Neuron (in vitro differentiated cells): ENCODE data around the gene ETV6.
"Not testable (repeated sequence)": the region's sequence is repeated elsewhere in the genome, so short reads cannot be mapped to it uniquely, and the experiment has no call there.

ENCODE experiments used
- H2AFZ ChIP-seq: one replicate; pipeline ENCODE4 v1.6.1; 2013; ENCODE audit warnings: low read depth, mild to moderate bottlenecking, inconsistent platforms, low read length, moderate library complexity
- H3K27me3 ChIP-seq: one replicate; pipeline ENCODE4 v1.6.1; 2013; ENCODE audit warnings: low read length; ENCODE audit not compliant: insufficient read depth
- H3K36me3 ChIP-seq: one replicate; pipeline ENCODE4 v1.6.1; 2013; ENCODE audit warnings: low read length; ENCODE audit not compliant: insufficient read depth
- H3K4me1 ChIP-seq: one replicate; pipeline ENCODE4 v1.6.1; 2013; ENCODE audit warnings: low read length; ENCODE audit not compliant: insufficient read depth
- H3K4me3 ChIP-seq: 2 replicates; pipeline ENCODE4 v1.5.1; 2013; ENCODE audit warnings: mild to moderate bottlenecking, low read length, moderate library complexity
- H3K9me3 ChIP-seq: one replicate; pipeline ENCODE4 v1.6.1; 2013; ENCODE audit warnings: low read length

ETV6 gene

GRCh38 chr12:11649413-11650285, at the start of gene ETV6:
Gene ETV6, plus strand, starts transcription at chr12:11649674. Its CDS starts 454 bp downstream, at chr12:11650128.
- Histone ChIP-seq H3K4me3 (peak within 1 kb of the TSS; percentile 80), H3K9me3 (no peaks in the 10 kb centered on the region), H3K4me1 (peaks cover 23% of the 10 kb centered on the region), H2AFZ (peak within 1 kb of the TSS; percentile 80), H3K36me3 (no peaks in the 10 kb centered on the region), H3K27me3 (no peaks in the 10 kb centered on the region)

DNA sequence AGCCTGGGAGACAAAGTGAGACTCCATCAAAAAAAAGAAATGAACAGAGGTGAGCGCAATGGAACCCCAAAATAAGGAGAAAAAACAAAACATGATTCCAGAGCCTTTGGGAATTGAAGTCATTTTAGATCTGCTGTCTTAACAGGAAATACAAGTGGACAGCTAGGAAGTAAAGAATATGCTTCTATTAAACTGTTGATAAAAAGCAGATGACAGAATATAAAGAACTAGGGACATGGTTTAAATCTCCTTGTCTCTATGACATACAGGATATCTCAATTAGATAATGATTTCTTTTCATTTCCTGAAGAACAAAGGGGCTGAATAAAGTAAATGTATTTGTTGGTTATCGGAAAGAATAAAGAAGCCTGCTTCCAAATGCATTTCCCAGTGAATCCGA, 49.3 kb upstream of the ETV6 start:
- no peak overlapping the region for H2AFZ ChIP-seq

GRCh38 chr12:11601647-11602046, 47.8 kb upstream of the ETV6 start:
- H3K27me3 ChIP-seq: no peaks in the 10 kb centered on the region
- H2AFZ ChIP-seq: no peak overlapping the region
- no peaks in the 10 kb centered on the region for H3K4me1 ChIP-seq
- H3K4me3 ChIP-seq: no peak overlapping the region
- H3K36me3 ChIP-seq: no peaks in the 10 kb centered on the region
- peaks cover 2% of the 10 kb centered on the region for H3K9me3 ChIP-seq

More for the DNA sequence above, 49.3 kb upstream of the ETV6 start:
- Histone ChIP-seq H3K4me3 (no peak overlapping the region), H3K36me3 (no peaks in the 10 kb centered on the region), H3K4me1 (no peaks in the 10 kb centered on the region), H3K27me3 (no peaks in the 10 kb centered on the region), H3K9me3 (peaks cover 2% of the 10 kb centered on the region)

- no peaks in the 10 kb centered on the region for H3K9me3 ChIP-seq
- H3K27me3 ChIP-seq: no peaks in the 10 kb centered on the region
- H3K4me3 ChIP-seq: no peak overlapping the region
- H2AFZ ChIP-seq: no peak overlapping the region
- no peaks in the 10 kb centered on the region for H3K36me3 ChIP-seq
- peaks cover 20% of the 10 kb centered on the region for H3K4me1 ChIP-seq
Observed at GRCh38 chr12:11607313-11608081, 42.0 kb upstream of the ETV6 start.

DNA sequence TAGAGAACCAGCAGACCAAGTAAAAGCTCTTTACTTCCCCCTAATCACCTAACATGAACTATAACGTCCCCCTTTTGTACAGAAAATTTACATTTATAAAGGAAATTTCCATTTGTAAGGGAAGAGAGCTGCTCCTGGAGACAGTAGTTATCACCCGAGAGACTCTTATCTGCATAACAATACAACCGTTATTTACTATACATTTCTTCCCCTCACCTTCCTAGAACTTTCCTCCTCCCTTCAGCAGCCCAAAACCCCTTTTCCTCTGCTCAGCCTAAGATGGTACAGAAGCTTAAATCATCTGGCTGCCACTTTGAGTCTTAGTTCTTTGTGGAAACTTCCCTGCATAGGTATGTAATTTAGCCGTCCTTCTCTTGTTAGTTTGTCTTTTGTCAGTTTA, 40.4 kb upstream of the ETV6 start:
- no peak overlapping the region for H2AFZ ChIP-seq
- H3K4me1 ChIP-seq: peaks cover 20% of the 10 kb centered on the region
- H3K36me3 ChIP-seq: no peaks in the 10 kb centered on the region
- H3K27me3 ChIP-seq: no peaks in the 10 kb centered on the region
- H3K4me3 ChIP-seq: no peak overlapping the region
- no peaks in the 10 kb centered on the region for H3K9me3 ChIP-seq

DNA sequence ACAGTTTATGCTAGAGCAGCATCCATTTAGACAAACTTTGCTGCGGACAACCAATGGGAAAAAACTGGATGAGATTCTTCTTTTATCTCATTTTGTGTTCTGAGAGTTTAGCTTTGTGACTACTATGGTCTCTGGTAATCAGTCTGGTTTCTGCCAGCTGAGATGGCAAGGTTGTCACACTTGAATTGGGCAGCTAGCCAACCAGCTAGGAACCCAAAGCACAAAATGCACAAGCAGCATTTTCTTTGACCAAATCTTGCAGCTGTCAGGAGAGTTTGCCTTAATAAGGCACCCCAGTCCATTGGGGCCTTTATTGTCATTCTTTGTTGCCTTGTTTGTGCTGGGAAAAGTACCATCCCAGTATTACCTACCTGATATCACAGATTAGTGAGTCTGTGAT, 34.0 kb upstream of the ETV6 start:
- no peaks in the 10 kb centered on the region for H3K36me3 ChIP-seq
- no peaks in the 10 kb centered on the region for H3K9me3 ChIP-seq
- no peak overlapping the region for H3K4me3 ChIP-seq

DNA sequence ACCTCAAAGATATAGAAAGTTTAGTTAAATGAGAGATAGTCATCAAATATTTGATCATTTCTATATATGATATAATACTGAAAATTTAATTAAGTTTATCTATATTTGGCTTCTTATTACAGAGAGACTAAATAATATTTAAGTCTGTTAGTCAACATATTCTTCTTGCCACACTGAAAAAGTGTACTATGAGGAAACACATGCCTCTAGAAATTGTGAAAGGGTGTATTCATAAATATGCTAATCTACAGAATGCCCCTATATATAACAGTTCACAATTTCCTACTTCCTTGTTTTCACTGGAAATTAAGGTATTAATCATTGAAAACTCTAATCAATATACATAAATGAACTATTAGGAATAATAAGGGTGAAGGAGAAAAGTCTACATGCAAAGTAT, 31.4 kb upstream of the ETV6 start:
- H3K9me3 ChIP-seq: no peaks in the 10 kb centered on the region
- no peaks in the 10 kb centered on the region for H3K27me3 ChIP-seq
- H3K4me1 ChIP-seq: no peaks in the 10 kb centered on the region
- H2AFZ ChIP-seq: no peak overlapping the region
- no peaks in the 10 kb centered on the region for H3K36me3 ChIP-seq
- H3K4me3 ChIP-seq: no peak overlapping the region

More for the DNA sequence above, 34.0 kb upstream of the ETV6 start:
- H3K27me3 ChIP-seq: no peaks in the 10 kb centered on the region
- H3K4me1 ChIP-seq: no peaks in the 10 kb centered on the region
- H2AFZ ChIP-seq: no peak overlapping the region

- H3K27me3 ChIP-seq: no peaks in the 10 kb centered on the region
- H3K4me3 ChIP-seq: no peak overlapping the region
- no peaks in the 10 kb centered on the region for H3K4me1 ChIP-seq
Observed at GRCh38 chr12:11621797-11622423, 27.6 kb upstream of the ETV6 start.

GRCh38 chr12:11622876-11623281, 26.6 kb upstream of the ETV6 start:
- no peak overlapping the region for H3K4me3 ChIP-seq
- no peaks in the 10 kb centered on the region for H3K27me3 ChIP-seq
- H3K36me3 ChIP-seq: no peaks in the 10 kb centered on the region
- H2AFZ ChIP-seq: no peak overlapping the region
- no peaks in the 10 kb centered on the region for H3K9me3 ChIP-seq
- no peaks in the 10 kb centered on the region for H3K4me1 ChIP-seq

More at GRCh38 chr12:11621797-11622423, 27.6 kb upstream of the ETV6 start:
- no peaks in the 10 kb centered on the region for H3K9me3 ChIP-seq
- H2AFZ ChIP-seq: no peak overlapping the region
- no peaks in the 10 kb centered on the region for H3K36me3 ChIP-seq

- H3K27me3 ChIP-seq: no peaks in the 10 kb centered on the region
- H3K36me3 ChIP-seq: no peaks in the 10 kb centered on the region
- H3K4me1 ChIP-seq: no peaks in the 10 kb centered on the region
- no peak overlapping the region for H2AFZ ChIP-seq
- H3K4me3 ChIP-seq: no peak overlapping the region
- H3K9me3 ChIP-seq: no peaks in the 10 kb centered on the region
Observed at GRCh38 chr12:11623382-11623781, 26.1 kb upstream of the ETV6 start.

- no peak overlapping the region for H3K4me3 ChIP-seq
- no peaks in the 10 kb centered on the region for H3K4me1 ChIP-seq
- no peak overlapping the region for H2AFZ ChIP-seq
- H3K9me3 ChIP-seq: no peaks in the 10 kb centered on the region
- H3K36me3 ChIP-seq: no peaks in the 10 kb centered on the region
- H3K27me3 ChIP-seq: no peaks in the 10 kb centered on the region
Observed at GRCh38 chr12:11624116-11624515, 25.4 kb upstream of the ETV6 start.

GRCh38 chr12:11627709-11628108, 21.8 kb upstream of the ETV6 start:
- not testable (repeated sequence) for H3K4me1 ChIP-seq, H3K27me3 ChIP-seq, H3K36me3 ChIP-seq

DNA sequence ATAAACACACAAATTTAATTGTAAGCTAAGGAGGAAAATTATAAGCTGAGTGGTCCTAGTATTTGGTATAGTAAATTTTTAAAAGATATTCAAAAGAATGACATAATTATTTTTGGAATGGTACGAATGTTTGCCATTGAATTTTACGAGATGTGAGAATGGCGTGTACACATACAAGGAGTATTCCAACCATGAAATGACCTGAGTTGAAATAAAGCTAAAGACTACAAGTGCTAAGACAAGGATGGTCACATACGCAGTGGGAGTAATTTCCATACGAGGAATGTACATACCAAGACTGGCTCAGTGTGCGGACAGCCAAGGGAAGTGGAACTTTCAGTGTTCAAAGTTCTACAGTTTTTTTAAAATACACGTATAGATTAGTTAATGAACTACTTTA, 21.1 kb upstream of the ETV6 start:
- no peaks in the 10 kb centered on the region for H3K9me3 ChIP-seq
- H2AFZ ChIP-seq: no peak overlapping the region
- no peaks in the 10 kb centered on the region for H3K27me3 ChIP-seq
- no peaks in the 10 kb centered on the region for H3K4me1 ChIP-seq
- H3K4me3 ChIP-seq: no peak overlapping the region
- no peaks in the 10 kb centered on the region for H3K36me3 ChIP-seq

More at GRCh38 chr12:11627709-11628108, 21.8 kb upstream of the ETV6 start:
- H3K4me3 ChIP-seq, H2AFZ ChIP-seq, H3K9me3 ChIP-seq: not testable (repeated sequence)
